ENCODE measurements around the gene HELT.

DNA sequence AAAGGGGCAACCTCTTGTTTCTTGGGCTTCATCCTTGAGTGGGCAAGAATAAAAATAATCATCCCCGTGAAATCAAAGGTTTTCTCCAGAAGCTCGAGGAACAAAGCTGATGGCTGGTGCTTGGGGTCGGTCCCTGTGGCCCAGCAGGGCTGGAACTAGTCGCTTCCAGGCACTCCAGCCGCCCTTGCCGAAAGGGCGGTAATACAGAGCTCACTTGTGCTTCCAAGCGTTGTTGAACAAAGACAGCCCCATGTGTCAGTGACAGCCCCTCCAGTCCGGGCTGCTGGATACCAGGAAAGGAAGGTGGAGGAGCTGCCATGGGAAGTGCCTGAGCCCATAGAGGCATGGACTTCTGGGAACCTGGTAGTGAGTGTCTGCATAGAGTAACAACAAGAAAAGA, 5.2 kb downstream of the HELT start:
- TF ChIP-seq, protein P1, sequence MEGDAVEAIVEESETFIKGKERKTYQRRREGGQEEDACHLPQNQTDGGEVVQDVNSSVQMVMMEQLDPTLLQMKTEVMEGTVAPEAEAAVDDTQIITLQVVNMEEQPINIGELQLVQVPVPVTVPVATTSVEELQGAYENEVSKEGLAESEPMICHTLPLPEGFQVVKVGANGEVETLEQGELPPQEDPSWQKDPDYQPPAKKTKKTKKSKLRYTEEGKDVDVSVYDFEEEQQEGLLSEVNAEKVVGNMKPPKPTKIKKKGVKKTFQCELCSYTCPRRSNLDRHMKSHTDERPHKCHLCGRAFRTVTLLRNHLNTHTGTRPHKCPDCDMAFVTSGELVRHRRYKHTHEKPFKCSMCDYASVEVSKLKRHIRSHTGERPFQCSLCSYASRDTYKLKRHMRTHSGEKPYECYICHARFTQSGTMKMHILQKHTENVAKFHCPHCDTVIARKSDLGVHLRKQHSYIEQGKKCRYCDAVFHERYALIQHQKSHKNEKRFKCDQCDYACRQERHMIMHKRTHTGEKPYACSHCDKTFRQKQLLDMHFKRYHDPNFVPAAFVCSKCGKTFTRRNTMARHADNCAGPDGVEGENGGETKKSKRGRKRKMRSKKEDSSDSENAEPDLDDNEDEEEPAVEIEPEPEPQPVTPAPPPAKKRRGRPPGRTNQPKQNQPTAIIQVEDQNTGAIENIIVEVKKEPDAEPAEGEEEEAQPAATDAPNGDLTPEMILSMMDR (IDR thresholded peaks at IDR 0.05; ENCODE audit: borderline replicate concordance, extremely low read depth, low read length, poor library complexity, severe bottlenecking), result no peak
- TF ChIP-seq EZH2 (IDR thresholded peaks at IDR 0.05; ENCODE audit: borderline replicate concordance, low read depth, low read length, severe bottlenecking), result no peak

Data from DND-41 (cell line).